CD14-positive monocyte (primary cell): ENCODE results near the gene IRF7. TPM values are rescaled to one million over a fixed set of nuclear protein-coding genes. Genes with fewer than 3 reads are reported as not detected.

Source experiments
- DNase-seq, 3 donors: peaks; one replicate each; pipeline ENCODE4 v3.0.0-alpha.2; 2011 to 2022
- H2AFZ ChIP-seq: 2 replicates; pipeline ENCODE4 v1.6.0; 2012; ENCODE audit warnings: mild to moderate bottlenecking, low read depth, low read length, inconsistent platforms; ENCODE audit not compliant: insufficient read depth, poor library complexity, severe bottlenecking
- H3K27ac ChIP-seq, 2 donors: 1 replicate in 1 of 2; 2 replicates in 1 of 2; pipeline ENCODE4 v1.5.1; 2012 to 2013; ENCODE audit warnings: low read length in 2 of 2, control low read depth in 1 of 2, inconsistent platforms in 1 of 2, low read depth in 1 of 2, mild to moderate bottlenecking in 1 of 2
- H3K27me3 ChIP-seq, 2 donors: one replicate each; pipeline versions ENCODE4 v1.6.0 to v1.6.1; 2011 to 2013; ENCODE audit warnings: low read length in 2 of 2; ENCODE audit not compliant: control insufficient read depth in 2 of 2, insufficient read depth in 2 of 2
- H3K36me3 ChIP-seq, 2 donors: replicated peaks in 1 of 2; 1 replicate in 1 of 2; 2 replicates in 1 of 2; pipeline versions ENCODE4 v1.5.1 to v1.6.1; 2012 to 2013; ENCODE audit warnings: low read length in 2 of 2, control low read depth in 1 of 2, inconsistent platforms in 1 of 2, mild to moderate bottlenecking in 1 of 2; ENCODE audit not compliant: insufficient read depth in 2 of 2, control insufficient read depth in 1 of 2
- H3K4me1 ChIP-seq, 2 donors: 1 replicate in 1 of 2; 2 replicates in 1 of 2; pipeline versions ENCODE4 v1.5.1 to v1.6.1; 2012 to 2013; ENCODE audit warnings: low read length in 2 of 2, control low read depth in 1 of 2, inconsistent platforms in 1 of 2, mild to moderate bottlenecking in 1 of 2, moderate library complexity in 1 of 2; ENCODE audit not compliant: insufficient read depth in 2 of 2, control insufficient read depth in 1 of 2
- H3K4me2 ChIP-seq: replicated peaks from 2 replicates; pipeline ENCODE3; 2012; ENCODE audit warnings: low read length, moderate library complexity, mild to moderate bottlenecking; ENCODE audit not compliant: poor library complexity, severe bottlenecking; ENCODE audit errors: extremely low read depth
- H3K4me3 ChIP-seq, 3 experiments: fragments of 200-600 bp in 1 of 3; sonication (generic) in 1 of 3; replicated peaks in 1 of 3; 1 replicate in 2 of 3; 2 replicates in 1 of 3; pipeline ENCODE4 v1.5.1; 2011 to 2013; ENCODE audit warnings: low read length in 3 of 3, mild to moderate bottlenecking in 3 of 3, control low read depth in 2 of 3, low read depth in 2 of 3, inconsistent platforms in 1 of 3, moderate library complexity in 1 of 3
- H3K79me2 ChIP-seq: 2 replicates; pipeline ENCODE4 v1.6.0; 2012; ENCODE audit warnings: mild to moderate bottlenecking, control low read depth, inconsistent platforms, low read length, moderate library complexity; ENCODE audit not compliant: insufficient read depth
- H3K9ac ChIP-seq: 2 replicates; pipeline ENCODE4 v1.6.0; 2017; ENCODE audit warnings: low read length, mild to moderate bottlenecking; ENCODE audit not compliant: insufficient read depth, poor library complexity, severe bottlenecking
- H3K9me3 ChIP-seq, 2 donors: replicated peaks in 1 of 2; 1 replicate in 1 of 2; 2 replicates in 1 of 2; pipeline versions ENCODE4 v1.5.1 to v1.6.1; 2012 to 2013; ENCODE audit warnings: low read length in 2 of 2, control low read depth in 1 of 2; ENCODE audit not compliant: control insufficient read depth in 1 of 2, insufficient read depth in 1 of 2
- H4K20me1 ChIP-seq: 2 replicates; pipeline ENCODE4 v1.6.0; 2012; ENCODE audit warnings: mild to moderate bottlenecking, low read length, control low read depth, moderate library complexity; ENCODE audit not compliant: insufficient read depth
- H3K27ac Mint-ChIP-seq, 7 donors: one replicate each; pipeline ENCODE4 v1.8.0; 2020; ENCODE audit warnings: mild to moderate bottlenecking in 7 of 7, mixed read lengths in 7 of 7, moderate library complexity in 6 of 7, inconsistent platforms in 2 of 7
- H3K27me3 Mint-ChIP-seq, 3 donors: one replicate each; pipeline ENCODE4 v1.8.0; 2021 to 2022; ENCODE audit warnings: low read depth in 3 of 3, mild to moderate bottlenecking in 3 of 3, mixed read lengths in 3 of 3, moderate library complexity in 3 of 3, inconsistent platforms in 1 of 3
- H3K36me3 Mint-ChIP-seq, 2 donors: one replicate each; pipeline ENCODE4 v1.8.0; 2020; ENCODE audit warnings: mixed read lengths in 2 of 2, inconsistent platforms in 1 of 2, mild to moderate bottlenecking in 1 of 2
- H3K4me1 Mint-ChIP-seq: one replicate; pipeline ENCODE4 v1.8.0; 2020; ENCODE audit warnings: mild to moderate bottlenecking, mixed read lengths
- H3K4me3 Mint-ChIP-seq, 2 donors: one replicate each; pipeline ENCODE4 v1.8.0; 2020; ENCODE audit warnings: mild to moderate bottlenecking in 2 of 2, mixed read lengths in 2 of 2, moderate library complexity in 1 of 2
- H3K9me3 Mint-ChIP-seq, 7 donors: one replicate each; pipeline ENCODE4 v1.8.0; 2020 to 2022; ENCODE audit warnings: mixed read lengths in 7 of 7, mild to moderate bottlenecking in 6 of 7, moderate library complexity in 6 of 7, inconsistent platforms in 2 of 7
- WGBS: methylation state at CpG from one replicate; pipeline ENCODE4 v1.1.5; 2013; ENCODE audit warnings: missing lambda C conversion rate; ENCODE audit not compliant: insufficient coverage; 5-methylcytosine and 5-hydroxymethylcytosine counted together
- intact Hi-C, 2 donors: fragments of 100-400 bp; cut with micrococcal nuclease; formaldehyde crosslinking; loops; one replicate each; pipeline versions ENCODE4 v1.15.0 to v1.15.1; 2023
- polyA plus RNA-seq, 3 donors: library from polyadenylated mRNA; depleted of rRNA in 1 of 3; unstranded in 2 of 3; stranded (reverse) in 1 of 3; fragments of 300-500 nt in 2 of 3; fragments of >200 nt in 1 of 3; fragmentation: Illumina TruSeq in 2 of 3; gene quantifications; 1 replicate in 2 of 3; 2 replicates in 1 of 3; pipeline ENCODE4 v1.2.3, GENCODE V29; 2012 to 2021
- TF ChIP-seq, protein P1 (sequence below): fragments of 200-600 bp; IDR thresholded peaks from one replicate; pipeline ENCODE4 v1.8.0; 2022; ENCODE audit warnings: antibody characterized with exemption, mild to moderate bottlenecking

Gene IRF7
- polyA plus RNA-seq, 3 donors, result 38.6 to 125 (median 42.9) TPM

DNA sequence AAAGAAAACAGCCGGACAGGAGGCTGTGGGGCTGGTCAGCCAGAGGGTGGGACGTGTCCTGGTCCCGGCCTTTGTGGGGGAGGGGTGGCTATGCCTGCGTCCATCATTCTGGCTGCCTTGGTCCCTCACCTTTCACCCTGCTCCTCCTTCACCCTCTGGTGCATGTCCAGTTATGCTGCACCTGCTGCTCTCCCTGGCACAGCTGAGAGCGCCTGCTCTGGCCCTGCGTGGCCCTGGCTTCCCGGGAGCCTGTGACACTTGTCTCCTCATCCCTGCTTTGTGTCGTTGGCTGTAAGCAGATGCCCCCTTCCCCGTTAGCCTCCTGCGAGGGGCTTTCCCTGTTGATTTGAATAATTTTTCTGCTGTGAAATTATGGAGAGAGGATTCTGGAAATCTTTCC is 22.8 kb downstream of the IRF7 start:
- TF ChIP-seq, protein P1, sequence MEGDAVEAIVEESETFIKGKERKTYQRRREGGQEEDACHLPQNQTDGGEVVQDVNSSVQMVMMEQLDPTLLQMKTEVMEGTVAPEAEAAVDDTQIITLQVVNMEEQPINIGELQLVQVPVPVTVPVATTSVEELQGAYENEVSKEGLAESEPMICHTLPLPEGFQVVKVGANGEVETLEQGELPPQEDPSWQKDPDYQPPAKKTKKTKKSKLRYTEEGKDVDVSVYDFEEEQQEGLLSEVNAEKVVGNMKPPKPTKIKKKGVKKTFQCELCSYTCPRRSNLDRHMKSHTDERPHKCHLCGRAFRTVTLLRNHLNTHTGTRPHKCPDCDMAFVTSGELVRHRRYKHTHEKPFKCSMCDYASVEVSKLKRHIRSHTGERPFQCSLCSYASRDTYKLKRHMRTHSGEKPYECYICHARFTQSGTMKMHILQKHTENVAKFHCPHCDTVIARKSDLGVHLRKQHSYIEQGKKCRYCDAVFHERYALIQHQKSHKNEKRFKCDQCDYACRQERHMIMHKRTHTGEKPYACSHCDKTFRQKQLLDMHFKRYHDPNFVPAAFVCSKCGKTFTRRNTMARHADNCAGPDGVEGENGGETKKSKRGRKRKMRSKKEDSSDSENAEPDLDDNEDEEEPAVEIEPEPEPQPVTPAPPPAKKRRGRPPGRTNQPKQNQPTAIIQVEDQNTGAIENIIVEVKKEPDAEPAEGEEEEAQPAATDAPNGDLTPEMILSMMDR, result no peak
- H3K4me2 ChIP-seq, result no peak overlapping the region
- H3K9ac ChIP-seq, result no peak overlapping the region
- H3K36me3 Mint-ChIP-seq, result peaks cover 80 to 96% of the 10 kb centered on the region in 2 donors
- H3K4me3 ChIP-seq, result no peak overlapping the region
- H2AFZ ChIP-seq, result no peak overlapping the region
- no peak overlapping the region for H3K4me3 Mint-ChIP-seq
- H3K27ac Mint-ChIP-seq, result no peak overlapping the region
- H3K4me1 ChIP-seq, result peaks cover 8% of the 10 kb centered on the region in 2 donors
- no peaks in the 10 kb centered on the region for H3K27me3 ChIP-seq
- WGBS, result 97% methylated on average over 6 of the region's 10 CpGs
- H3K4me1 Mint-ChIP-seq, result peaks cover 10% of the 10 kb centered on the region
- intact Hi-C loops, result no loop called here
- H3K79me2 ChIP-seq, result peaks cover 22% of the 10 kb centered on the region
- no peaks in the 10 kb centered on the region for H3K9me3 Mint-ChIP-seq
- H3K36me3 ChIP-seq, result peaks cover 78 to 93% of the 10 kb centered on the region in 2 donors
- no peaks in the 10 kb centered on the region for H3K9me3 ChIP-seq
- peaks cover 0 to 2% (median 0%) of the 10 kb centered on the region in 3 donors for H3K27me3 Mint-ChIP-seq
- H3K27ac ChIP-seq, result no peak overlapping the region
- DNase-seq, result no peak
- H4K20me1 ChIP-seq, result peaks cover 65% of the 10 kb centered on the region

DNA sequence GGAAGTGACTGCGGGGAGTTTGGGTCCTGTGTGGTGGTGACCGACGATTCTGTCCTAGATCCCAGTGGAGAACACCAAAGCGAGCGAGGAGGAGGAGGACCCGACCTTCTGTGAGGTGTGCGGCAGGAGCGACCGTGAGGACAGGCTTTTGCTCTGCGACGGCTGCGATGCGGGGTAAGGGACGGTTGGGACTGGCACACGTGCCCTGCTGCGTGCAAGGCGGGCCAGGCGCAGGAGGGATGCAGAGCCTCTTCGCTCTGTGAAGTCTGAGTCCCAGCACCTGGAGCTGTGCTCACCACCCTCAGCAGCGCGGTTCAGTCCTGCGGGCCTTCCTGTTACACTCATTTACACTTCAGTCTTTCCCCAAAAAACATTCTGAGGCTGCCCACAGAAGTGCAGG is 23.2 kb downstream of the IRF7 start:
- 98% methylated on average over 22 of the region's 22 CpGs for WGBS
- peaks cover 82 to 94% of the 10 kb centered on the region in 2 donors for H3K36me3 Mint-ChIP-seq

More for the DNA sequence above, 23.2 kb downstream of the IRF7 start:
- Histone ChIP-seq H3K27ac (no peak overlapping the region), H3K79me2 (peaks cover 22% of the 10 kb centered on the region), H3K36me3 (peaks cover 73 to 90% of the 10 kb centered on the region in 2 donors), H3K27me3 (no peaks in the 10 kb centered on the region), H3K9me3 (no peaks in the 10 kb centered on the region), H3K9ac (no peak overlapping the region), H3K4me1 (peaks cover 12% of the 10 kb centered on the region in 2 donors), H2AFZ (no peak overlapping the region), H3K4me2 (no peak overlapping the region), H3K4me3 (no peak overlapping the region), H4K20me1 (peaks cover 65% of the 10 kb centered on the region)
- TF ChIP-seq, protein P1, result no peak
- Mint-ChIP-seq H3K27me3 (peaks cover 0 to 2% (median 0%) of the 10 kb centered on the region in 3 donors), H3K4me1 (peaks cover 13% of the 10 kb centered on the region), H3K27ac (no peak overlapping the region), H3K4me3 (no peak overlapping the region), H3K9me3 (no peaks in the 10 kb centered on the region)
- intact Hi-C loops, result no loop called here
- DNase-seq, result no peak
